ENCODE data around the gene JPH3. TPM values are rescaled to one million over a fixed set of nuclear protein-coding genes. Genes with fewer than 3 reads are reported as not detected.

The JPH3 gene
- total and polyA plus RNA-seq, 10 of the 15 experiments (the other 5 are each of a cell fraction or from before 2014, with no cell fraction given), result 0.05 TPM; not detected in 9

- Histone ChIP-seq H3K4me3 (no peak overlapping the region), H3K27me3 (replicated peaks in 1 of 2; ENCODE audit: control insufficient read depth in 2 of 2, insufficient read depth in 2 of 2, low read length in 1 of 2) (no peaks in the 10 kb centered on the region; a peak in 2 of 4 replicates), H3K4me2 (ENCODE audit: control insufficient read depth, insufficient read depth) (no peak overlapping the region), H3K27ac (ENCODE audit: control insufficient read depth, insufficient read depth) (no peak overlapping the region), H3K9ac (ENCODE audit: control insufficient read depth, insufficient read depth, low read length) (no peak overlapping the region), H3K79me2 (ENCODE audit: control insufficient read depth, insufficient read depth, low read length) (no peaks in the 10 kb centered on the region), H3K36me3 (ENCODE audit: control insufficient read depth in 2 of 2, insufficient read depth in 2 of 2, low read length in 1 of 2) (no peaks in the 10 kb centered on the region), H3K9me3 (replicated peaks; ENCODE audit: control insufficient read depth, insufficient read depth, low read length) (no peaks in the 10 kb centered on the region), H3K4me1 (ENCODE audit: control insufficient read depth, insufficient read depth, low read length) (no peaks in the 10 kb centered on the region), H4K20me1 (ENCODE audit: control insufficient read depth, insufficient read depth) (no peaks in the 10 kb centered on the region), H2AFZ (ENCODE audit: control insufficient read depth, low read depth, low read length) (no peak overlapping the region)
- no TSS peak for BruUV-seq (replicated peaks)
- POLR2A ChIA-PET, result no interaction called here
- CTCF ChIA-PET, result interaction anchor here (0.7 kb wide), 1 partner anchor 78 kb away, joined by 3 read pairs; no protein-coding TSS in a partner anchor
- RAD21 ChIA-PET (ENCODE audit: unreplicated experiment), result no interaction called here
- WGBS (ENCODE audit: insufficient coverage, insufficient replicate concordance, low lambda C conversion rate, missing lambda C conversion rate), result 55% methylated on average over 22 of the region's 22 CpGs
- ATAC-seq (no peak), DNase-seq (ENCODE audit: low read depth, low spot score) (no peak), FAIRE-seq (no peak)
- SMC1A ChIA-PET (ENCODE audit: uncharacterized antibody, unreplicated experiment), result no interaction called here
- intact Hi-C loops (cut with micrococcal nuclease; ENCODE audit: unreplicated experiment) (no loop called here), in situ Hi-C loops (cut with MboI) (no loop called here)
- TF ChIP-seq SIX5 (IDR thresholded peaks at IDR 0.05; ENCODE audit: low read depth, low read length, severe bottlenecking) (no peak), ZBED1 (IDR thresholded peaks at IDR 0.05; ENCODE audit: borderline replicate concordance) (no peak), HDGF (IDR thresholded peaks at IDR 0.05) (no peak), PAX8 (IDR thresholded peaks at IDR 0.05) (no peak), CBX5 (IDR thresholded peaks at IDR 0.05; ENCODE audit: low read depth) (no peak), RBBP5 (conservative IDR thresholded peaks at IDR 0.05) (no peak), ELK1 (IDR thresholded peaks at IDR 0.05; ENCODE audit: low read depth, low read length) (no peak), NFIC (IDR thresholded peaks at IDR 0.05; ENCODE audit: low read depth, low read length) (no peak), MYC (IDR thresholded peaks at IDR 0.05; ENCODE audit: insufficient read depth, insufficient read length, insufficient replicate concordance, low read length, severe bottlenecking) (no peak), KLF5 (IDR thresholded peaks at IDR 0.05; ENCODE audit: partially characterized antibody) (no peak), ZNF384 (IDR thresholded peaks at IDR 0.05; ENCODE audit: borderline replicate concordance, low read depth, low read length) (no peak), CEBPB (IDR thresholded peaks at IDR 0.05; ENCODE audit: borderline replicate concordance in 1 of 2, low read depth in 2 of 2, low read length in 2 of 2) (no peak), RELA (IDR thresholded peaks at IDR 0.05; ENCODE audit: borderline replicate concordance, partially characterized antibody) (no peak), NR2C1 (IDR thresholded peaks at IDR 0.05) (no peak), STAT1 (conservative IDR thresholded peaks at IDR 0.05) (no peak), CHD1 (IDR thresholded peaks at IDR 0.05; ENCODE audit: low read depth, low read length) (no peak), GATAD2B (conservative IDR thresholded peaks at IDR 0.05; ENCODE audit: low read depth) (no peak), SP1 (IDR thresholded peaks at IDR 0.05; ENCODE audit: low read depth, low read length) (no peak), ZBTB4 (CRISPR knock-in tag; IDR thresholded peaks at IDR 0.05) (no peak)
These were observed 16.0 kb upstream of the JPH3 start for GRCh38 chr16:87586201-87586782.

All from GM12878 (cell line).